Kidney tubule cell (primary cell): ENCODE measurements around the gene USH1C.

Experiments used
- DNase-seq: peaks from one replicate; pipeline ENCODE4 v3.0.0-alpha.2; 2018; ENCODE audit warnings: low spot score

USH1C gene

GRCh38 chr11:17570034-17570433 lies 25.8 kb upstream of the USH1C start:
- DNase-seq, result no peak

GRCh38 chr11:17568944-17569343 lies 24.7 kb upstream of the USH1C start:
- no peak for DNase-seq

DNA sequence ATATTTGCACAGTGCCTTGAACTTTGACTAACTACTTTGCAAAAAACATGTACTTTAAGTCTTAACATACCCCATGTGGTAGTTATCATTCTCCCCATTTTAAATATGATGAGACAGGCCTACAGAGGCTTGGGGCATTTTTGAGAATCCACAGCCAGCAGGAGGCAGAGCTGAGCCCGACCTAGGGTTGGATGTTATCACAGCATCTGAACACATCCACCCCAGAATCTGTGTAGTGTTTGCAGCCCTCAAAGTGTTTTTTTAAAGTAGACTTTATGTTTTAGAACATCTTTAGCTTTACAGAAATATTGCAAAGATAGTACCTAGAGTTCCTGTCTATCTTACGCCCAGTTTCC lies 20.4 kb upstream of the USH1C start:
- DNase-seq, result no peak

GRCh38 chr11:17563961-17564686 lies 19.9 kb upstream of the USH1C start:
- DNase-seq, result no peak

DNA sequence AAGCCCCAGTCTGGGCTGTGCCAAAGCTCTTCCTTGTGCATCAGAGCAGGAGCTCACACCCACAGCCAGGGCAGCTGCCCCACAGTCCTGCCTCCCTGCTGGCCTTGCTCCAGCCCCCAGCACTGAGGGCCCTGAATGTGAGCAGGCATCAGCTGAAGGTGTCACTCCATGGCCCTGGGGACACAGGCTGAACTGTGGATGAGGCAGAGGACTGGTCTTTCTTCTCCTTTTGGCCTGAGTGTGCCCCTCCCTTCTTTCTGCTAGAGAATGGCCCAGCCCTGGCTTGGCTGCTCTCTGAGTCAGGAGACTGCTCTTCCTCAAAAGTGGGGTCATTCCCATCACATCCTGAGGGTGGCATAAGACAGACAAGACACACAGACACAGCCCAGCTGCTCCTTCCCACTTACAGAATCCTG lies 19.0 kb upstream of the USH1C start:
- DNase-seq, result peak; percentile 54

- DNase-seq, result no peak
Observed at GRCh38 chr11:17561526-17561925, 17.3 kb upstream of the USH1C start.

DNA sequence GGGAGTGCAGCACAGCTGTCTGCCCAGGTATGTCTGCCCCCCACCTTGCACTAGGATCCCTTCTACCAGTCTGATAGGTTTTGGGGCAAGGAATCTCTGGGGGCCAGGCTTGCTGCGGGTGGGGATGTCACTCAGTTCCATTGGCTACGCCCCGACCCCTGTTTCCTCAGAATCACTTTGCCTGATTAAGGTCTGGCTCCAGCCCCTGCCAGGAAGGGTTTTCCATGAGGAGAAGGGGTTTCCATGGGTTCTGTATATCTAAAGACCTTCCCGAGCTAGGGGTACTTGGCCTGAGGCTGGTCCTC lies 16.8 kb upstream of the USH1C start:
- DNase-seq, result no peak

DNA sequence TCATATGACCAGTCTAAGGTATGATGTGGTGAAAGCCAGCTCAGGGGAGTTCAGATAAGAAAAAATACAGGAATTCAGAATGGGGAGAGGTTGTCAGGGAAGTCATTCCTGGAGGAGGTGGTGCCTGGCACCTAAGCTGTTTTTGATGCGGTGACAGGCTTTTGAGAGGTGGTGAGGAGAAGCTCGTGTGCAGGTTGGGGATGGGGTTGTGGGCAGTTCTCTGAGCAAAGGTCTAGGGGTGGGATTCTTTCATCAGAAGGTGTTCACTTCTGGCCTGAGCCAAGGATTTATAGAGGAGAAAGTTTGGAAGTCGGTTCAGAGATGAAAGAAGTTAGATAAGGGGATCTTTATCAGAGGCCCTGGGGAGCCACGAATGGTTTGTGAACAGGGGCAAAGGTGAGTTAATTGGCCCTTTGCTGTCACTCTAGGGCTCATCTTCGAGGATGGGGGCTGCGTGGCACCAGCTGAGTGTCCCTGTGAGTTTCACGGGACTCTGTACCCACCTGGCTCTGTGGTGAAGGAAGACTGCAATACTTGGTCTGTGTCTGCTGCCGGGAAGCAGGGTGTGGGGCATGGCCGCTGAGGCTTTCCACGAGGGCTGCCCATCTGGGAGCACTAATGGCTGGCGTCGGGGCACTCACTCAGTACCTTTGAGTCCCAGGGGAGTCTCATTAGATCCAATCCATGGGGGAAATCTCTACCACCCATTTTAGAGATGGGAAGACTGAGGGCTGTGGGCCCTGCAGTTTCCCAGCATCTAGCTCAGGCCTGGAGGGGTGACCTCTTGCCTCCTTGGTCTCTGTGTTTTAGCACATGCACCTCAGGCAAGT lies 16.3 kb upstream of the USH1C start:
- DNase-seq, result no peak

DNA sequence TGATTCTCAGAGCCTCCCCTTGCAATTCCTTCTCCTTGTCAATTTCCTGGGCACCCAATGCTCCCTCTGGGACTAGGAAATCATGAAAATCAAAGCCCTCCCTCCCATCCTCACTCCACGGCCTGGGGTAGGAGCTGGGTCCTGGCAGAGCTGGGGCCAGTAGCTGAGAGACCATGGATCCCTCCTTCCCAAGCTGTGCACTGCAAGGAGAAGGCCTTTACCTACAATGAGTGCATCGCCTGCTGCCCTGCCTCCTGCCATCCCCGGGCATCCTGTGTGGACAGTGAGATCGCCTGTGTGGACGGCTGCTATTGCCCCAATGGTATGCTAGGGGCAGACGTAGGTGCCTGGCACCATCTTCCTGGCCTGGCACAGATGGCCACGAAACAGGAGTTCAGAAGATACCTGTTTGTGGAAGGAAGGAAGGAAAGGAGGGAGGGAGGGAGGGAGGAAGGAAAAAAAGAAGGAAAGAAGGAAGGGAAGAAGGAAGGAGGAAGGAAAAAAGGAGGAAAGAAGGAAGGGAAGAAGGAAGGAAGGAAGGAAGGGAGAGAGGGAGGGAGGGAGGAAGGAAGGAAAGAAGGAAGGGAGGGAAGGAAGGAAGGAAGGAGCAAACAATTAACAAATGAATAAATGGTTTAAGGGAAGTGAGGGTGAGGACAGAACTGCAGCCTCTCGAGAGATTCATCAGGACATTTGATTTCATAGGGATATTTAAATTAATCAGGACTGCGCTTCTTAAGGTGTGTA lies 15.3 kb upstream of the USH1C start:
- DNase-seq, result no peak

- DNase-seq, result no peak
Observed at GRCh38 chr11:17558916-17559315, 14.7 kb upstream of the USH1C start.

DNA sequence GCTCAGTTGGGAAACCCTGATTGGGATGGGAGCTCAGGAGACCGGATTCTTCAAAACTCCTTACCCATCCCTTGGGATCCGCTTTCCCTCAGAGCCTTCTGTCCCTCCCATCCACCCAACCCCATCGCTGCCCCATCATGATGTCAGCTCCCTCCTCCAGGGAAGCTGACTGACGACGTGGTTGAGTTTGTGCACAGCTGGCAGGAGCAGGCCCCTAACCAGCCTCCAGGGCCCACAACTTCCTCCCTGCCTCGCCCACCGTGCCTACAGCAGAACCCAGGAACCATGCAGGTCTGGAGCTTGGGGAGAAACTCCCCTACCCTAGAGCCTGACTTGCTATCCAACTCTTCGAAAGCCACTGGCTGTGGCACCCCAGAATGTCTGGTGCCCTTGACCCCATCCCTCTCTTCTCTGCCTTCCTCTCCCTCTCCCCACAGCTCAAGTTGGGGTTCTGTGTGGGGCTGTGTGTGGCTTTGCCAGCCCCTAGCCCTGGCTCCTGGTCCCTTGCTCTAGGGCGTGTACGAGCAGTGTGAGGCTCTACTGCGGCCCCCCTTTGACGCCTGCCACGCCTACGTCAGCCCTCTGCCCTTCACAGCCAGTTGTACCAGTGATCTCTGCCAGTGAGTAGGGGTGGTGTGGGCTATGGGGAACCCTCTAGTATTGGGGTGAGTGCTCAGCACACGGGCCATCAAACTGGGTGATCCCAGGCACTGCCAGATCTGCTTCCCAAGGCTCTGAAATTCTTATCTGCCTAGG lies 14.0 kb upstream of the USH1C start:
- DNase-seq, result no peak

DNA sequence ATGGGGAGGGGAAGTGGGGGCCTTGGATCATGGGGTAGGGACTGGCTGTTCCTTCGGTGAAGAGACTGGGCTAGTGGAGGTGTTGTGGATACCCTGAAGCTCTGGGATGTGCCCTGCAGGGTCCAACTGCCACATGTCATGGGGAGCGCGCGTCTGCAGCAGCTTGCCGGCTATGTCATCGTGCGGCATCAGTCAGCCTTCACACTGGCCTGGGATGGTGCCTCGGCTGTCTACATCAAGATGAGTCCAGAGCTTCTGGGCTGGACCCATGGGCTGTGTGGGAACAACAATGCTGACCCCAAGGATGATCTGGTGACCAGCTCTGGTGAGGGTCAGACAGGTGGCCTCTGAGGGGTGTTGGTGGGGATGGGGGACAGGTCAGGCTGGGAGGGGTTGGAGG lies 12.8 kb upstream of the USH1C start:
- no peak for DNase-seq

DNA sequence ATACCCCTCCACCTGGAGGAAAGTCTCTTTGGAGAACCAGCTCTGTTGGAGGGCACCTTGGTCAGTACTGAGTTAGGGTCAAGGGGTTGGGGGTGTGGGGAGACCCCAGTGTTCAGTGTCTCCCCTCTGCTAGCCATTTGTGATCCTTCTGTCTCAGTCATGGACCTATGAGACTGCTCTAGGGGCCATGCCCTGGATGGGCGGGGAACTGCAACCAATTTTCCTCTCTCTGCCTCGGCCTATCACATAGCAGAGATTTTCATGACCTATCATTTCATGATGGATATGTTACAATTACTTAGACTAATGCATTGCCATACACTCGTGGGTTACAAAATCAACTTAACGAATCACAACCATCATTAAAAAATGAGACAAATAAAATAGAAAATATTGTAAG lies 10.3 kb upstream of the USH1C start:
- no peak for DNase-seq

- DNase-seq, result no peak
Observed at GRCh38 chr11:17553249-17553546, 9.0 kb upstream of the USH1C start.

- DNase-seq, result no peak
Observed at GRCh38 chr11:17552392-17553248, 8.4 kb upstream of the USH1C start.

DNA sequence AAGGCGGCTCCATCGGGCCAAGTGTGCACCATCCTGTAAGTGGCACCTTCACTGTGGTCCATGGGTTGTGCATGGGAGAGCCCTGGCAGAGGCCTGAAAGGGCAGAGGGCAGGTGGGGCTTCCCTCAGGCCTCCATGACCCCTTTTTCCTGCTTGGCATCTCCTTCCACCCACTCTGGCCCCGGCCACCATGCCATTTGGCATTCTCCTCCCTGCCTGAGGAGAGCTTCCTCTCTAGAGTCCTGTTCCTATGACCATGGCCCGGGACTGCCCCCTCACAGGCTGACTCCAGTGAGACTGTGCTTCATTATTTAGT lies 7.8 kb upstream of the USH1C start:
- no peak for DNase-seq

- no peak for DNase-seq
Observed at GRCh38 chr11:17551347-17552040, 7.3 kb upstream of the USH1C start.

DNA sequence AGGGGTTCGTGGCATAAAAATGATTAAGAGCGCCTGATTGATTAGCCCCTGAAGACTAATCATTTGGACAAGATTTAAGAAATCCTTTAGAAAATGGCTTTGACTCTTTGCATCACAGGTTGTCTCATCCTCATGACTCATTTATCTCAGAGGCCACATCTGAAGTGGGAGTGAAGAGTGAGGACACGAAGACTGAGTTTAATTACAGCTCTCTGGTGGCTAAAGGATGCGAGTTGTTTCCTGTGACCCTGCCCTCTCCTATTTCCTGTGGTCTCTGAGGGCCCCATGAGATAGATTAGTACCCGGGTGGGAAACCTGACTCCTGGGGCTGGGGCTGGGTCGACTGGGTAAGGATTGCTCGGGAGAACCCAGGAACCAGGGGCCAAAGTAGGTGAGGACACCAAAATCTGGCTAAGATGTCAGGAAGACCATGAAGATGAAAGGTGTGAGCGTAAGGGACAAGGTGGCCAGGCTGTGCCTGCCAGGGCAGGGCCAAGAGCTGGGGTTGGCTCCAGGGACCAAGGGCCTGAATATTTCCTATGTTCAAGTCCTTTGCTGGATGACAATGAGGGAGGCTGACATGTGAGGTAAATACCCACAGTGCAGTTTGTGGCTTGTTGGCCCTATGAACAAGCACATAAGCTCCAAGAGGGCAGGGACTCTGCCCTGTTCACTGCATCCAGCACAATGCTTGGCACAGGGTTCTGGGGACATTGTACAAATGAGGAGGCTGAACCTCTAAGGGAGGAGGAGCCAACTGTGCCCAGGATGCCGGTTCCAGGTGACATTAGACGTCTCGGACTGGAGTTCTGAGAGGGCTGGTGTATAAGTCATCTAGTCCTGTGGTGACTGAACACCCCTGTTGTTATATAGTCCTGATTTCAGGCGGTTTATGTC lies 6.5 kb upstream of the USH1C start:
- DNase-seq, result no peak

DNA sequence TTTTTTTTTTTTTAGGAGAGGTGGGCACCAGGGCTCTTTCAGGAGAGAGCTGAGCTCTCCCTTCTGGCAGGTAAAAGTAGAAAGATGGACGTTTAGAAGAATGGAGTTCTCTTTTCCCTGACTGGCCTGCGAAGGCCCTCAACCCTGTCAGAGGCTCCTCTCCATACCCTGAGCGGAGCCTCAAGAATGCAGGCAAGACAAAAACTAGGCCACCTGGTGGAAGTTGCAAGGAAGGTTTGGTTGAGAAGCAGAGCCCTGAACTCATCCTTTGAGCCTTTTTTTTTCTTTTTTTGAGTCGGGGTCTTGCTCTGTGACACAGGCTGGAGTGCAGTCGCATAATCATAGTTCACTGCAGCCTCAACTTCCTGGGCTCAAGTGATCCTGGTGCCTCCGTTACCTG lies 4.2 kb upstream of the USH1C start:
- no peak for DNase-seq

DNA sequence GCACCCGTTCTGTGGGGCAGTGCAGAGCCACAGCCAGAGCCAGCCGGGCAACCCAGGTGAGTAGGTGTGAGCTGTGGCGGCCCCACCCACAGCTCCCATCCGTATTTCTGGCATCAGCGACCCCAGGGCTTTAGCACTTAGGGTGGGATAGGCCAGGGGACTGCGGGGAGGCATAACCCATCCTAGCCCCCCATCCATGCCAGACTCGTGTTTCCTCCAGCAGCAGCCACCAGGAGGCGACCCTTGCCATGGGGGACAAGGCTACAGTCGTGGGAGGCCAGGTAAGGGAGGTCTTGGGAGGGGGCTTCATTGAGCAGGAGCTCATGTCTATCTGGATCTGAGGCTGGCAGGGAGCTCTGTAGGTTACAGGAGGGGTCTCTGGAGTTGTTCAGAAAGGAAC lies 3.7 kb upstream of the USH1C start:
- DNase-seq, result no peak
